ENCODE measurements around the gene SMCHD1.

DNA sequence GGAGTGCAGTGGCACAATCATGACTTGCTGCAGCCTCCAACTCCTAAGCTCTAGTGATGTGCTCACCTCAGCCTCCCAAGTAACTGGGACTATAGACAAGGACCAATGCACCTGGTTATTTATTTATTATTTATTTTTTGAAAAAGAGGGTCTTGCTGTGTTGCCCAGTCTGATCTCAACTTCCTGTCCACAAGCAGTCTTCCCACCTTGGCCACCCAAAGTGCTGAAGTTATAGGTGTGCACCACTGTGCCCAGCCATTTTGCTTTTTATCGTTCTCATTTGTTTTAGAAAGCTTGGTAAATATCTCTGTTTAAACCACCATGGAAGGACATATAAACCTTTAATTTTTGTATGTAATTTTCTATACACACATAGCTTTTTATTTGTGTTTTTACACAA lies 74.2 kb downstream of the SMCHD1 start:
- TF ChIP-seq, protein P1, sequence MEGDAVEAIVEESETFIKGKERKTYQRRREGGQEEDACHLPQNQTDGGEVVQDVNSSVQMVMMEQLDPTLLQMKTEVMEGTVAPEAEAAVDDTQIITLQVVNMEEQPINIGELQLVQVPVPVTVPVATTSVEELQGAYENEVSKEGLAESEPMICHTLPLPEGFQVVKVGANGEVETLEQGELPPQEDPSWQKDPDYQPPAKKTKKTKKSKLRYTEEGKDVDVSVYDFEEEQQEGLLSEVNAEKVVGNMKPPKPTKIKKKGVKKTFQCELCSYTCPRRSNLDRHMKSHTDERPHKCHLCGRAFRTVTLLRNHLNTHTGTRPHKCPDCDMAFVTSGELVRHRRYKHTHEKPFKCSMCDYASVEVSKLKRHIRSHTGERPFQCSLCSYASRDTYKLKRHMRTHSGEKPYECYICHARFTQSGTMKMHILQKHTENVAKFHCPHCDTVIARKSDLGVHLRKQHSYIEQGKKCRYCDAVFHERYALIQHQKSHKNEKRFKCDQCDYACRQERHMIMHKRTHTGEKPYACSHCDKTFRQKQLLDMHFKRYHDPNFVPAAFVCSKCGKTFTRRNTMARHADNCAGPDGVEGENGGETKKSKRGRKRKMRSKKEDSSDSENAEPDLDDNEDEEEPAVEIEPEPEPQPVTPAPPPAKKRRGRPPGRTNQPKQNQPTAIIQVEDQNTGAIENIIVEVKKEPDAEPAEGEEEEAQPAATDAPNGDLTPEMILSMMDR (conservative IDR thresholded peaks at IDR 0.05) = no peak
- TF ChIP-seq ZFX (IDR thresholded peaks at IDR 0.05) = no peak

All from C4-2B (cell line).